Measurements from ENCODE around the gene ATF3.

- TF ChIP-seq POLR2AphosphoS5 (IDR thresholded peaks at IDR 0.05; ENCODE audit: low read depth, low read length) (no peak), POLR2A (IDR thresholded peaks at IDR 0.05; ENCODE audit: borderline replicate concordance, extremely low read depth, insufficient read depth, insufficient read length) (no peak), EGR1 (IDR thresholded peaks at IDR 0.05; ENCODE audit: low read depth) (no peak), SIN3A (IDR thresholded peaks at IDR 0.05; ENCODE audit: low read depth) (no peak), YY1 (IDR thresholded peaks at IDR 0.05; ENCODE audit: extremely low read depth, insufficient replicate concordance, low read depth, low read length) (no peak), JUND (IDR thresholded peaks at IDR 0.05) (no peak), EZH2phosphoT487 (IDR thresholded peaks at IDR 0.05; ENCODE audit: borderline replicate concordance) (no peak), EZH2 (IDR thresholded peaks at IDR 0.05) (no peak), ZFX (IDR thresholded peaks at IDR 0.05) (no peak)
- TF ChIP-seq, protein P1, sequence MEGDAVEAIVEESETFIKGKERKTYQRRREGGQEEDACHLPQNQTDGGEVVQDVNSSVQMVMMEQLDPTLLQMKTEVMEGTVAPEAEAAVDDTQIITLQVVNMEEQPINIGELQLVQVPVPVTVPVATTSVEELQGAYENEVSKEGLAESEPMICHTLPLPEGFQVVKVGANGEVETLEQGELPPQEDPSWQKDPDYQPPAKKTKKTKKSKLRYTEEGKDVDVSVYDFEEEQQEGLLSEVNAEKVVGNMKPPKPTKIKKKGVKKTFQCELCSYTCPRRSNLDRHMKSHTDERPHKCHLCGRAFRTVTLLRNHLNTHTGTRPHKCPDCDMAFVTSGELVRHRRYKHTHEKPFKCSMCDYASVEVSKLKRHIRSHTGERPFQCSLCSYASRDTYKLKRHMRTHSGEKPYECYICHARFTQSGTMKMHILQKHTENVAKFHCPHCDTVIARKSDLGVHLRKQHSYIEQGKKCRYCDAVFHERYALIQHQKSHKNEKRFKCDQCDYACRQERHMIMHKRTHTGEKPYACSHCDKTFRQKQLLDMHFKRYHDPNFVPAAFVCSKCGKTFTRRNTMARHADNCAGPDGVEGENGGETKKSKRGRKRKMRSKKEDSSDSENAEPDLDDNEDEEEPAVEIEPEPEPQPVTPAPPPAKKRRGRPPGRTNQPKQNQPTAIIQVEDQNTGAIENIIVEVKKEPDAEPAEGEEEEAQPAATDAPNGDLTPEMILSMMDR (IDR thresholded peaks at IDR 0.05 in 2 of 3, conservative IDR thresholded peaks at IDR 0.05 in 1 of 3; ENCODE audit: borderline replicate concordance in 1 of 3, insufficient read depth in 1 of 3, low read depth in 2 of 3, low read length in 2 of 3), result no peak
- TF ChIP-seq, protein P2, sequence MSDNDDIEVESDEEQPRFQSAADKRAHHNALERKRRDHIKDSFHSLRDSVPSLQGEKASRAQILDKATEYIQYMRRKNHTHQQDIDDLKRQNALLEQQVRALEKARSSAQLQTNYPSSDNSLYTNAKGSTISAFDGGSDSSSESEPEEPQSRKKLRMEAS (IDR thresholded peaks at IDR 0.05), result no peak
These were observed 2.7 kb downstream of the ATF3 start for GRCh38 chr1:212611000-212611948.
